Measurements from ENCODE around the gene SNAPC3.

DNA sequence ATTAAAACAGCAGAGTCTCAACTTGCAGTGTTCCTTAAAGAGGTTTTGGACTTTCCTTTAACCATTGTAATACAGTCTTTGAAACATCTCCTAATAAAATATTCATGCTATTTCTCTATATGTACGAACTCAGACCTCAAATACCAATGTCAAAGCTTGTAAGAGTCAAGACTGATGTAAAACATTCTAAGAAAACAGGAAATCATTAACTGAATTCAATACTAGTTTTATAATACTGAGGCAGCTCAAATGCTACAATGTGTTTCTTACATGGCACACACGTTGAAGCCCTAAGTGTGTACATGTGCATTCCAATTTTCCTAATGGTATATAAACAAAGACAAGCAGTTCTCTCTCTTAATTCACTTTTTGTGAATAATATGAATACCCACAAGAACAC, 76.5 kb downstream of the SNAPC3 start:
- TF ChIP-seq CTCF (IDR thresholded peaks at IDR 0.05 in 8 of 11, conservative IDR thresholded peaks at IDR 0.05 in 3 of 11): no peak
- TF ChIP-seq POLR2A (IDR thresholded peaks at IDR 0.05): no peak
